BE2C (cell line): ENCODE data around the gene PSPC1.
A peak's percentile ranks its signal among the peaks of the same experiment; 100 is the strongest.
"Not testable (repeated sequence)": the region's sequence is repeated elsewhere in the genome, so short reads cannot be mapped to it uniquely, and the experiment has no call there.

Source experiments
- DNase-seq: peaks from one replicate; pipeline ENCODE4 v3.0.0-alpha.2; 2020
- H3K27me3 ChIP-seq: fragments of 250-450 bp; sonication (Bioruptor Pico); 2 replicates; pipeline ENCODE4 v1.5.1; 2020; ENCODE audit warnings: mild to moderate bottlenecking
- H3K36me3 ChIP-seq: fragments of 250-450 bp; sonication (Bioruptor Pico); 2 replicates; pipeline ENCODE4 v1.5.1; 2020; ENCODE audit warnings: mild to moderate bottlenecking
- H3K4me1 ChIP-seq: fragments of 250-450 bp; sonication (Bioruptor Pico); 2 replicates; pipeline ENCODE4 v1.5.1; 2020
- H3K4me3 ChIP-seq: 2 replicates; pipeline ENCODE4 v1.5.1; 2011; ENCODE audit warnings: low read depth, low read length
- H3K9me3 ChIP-seq: fragments of 250-450 bp; sonication (Bioruptor Pico); 2 replicates; pipeline ENCODE4 v1.5.1; 2020
- CTCF ChIP-seq: IDR thresholded peaks from 2 replicates; pipeline ENCODE4 v1.5.1; 2012; ENCODE audit warnings: mild to moderate bottlenecking, low read depth, low read length

PSPC1 gene

GRCh38 chr13:19782049-19782726 is 557 bp downstream of the PSPC1 start:
- Histone ChIP-seq H3K4me3 (peak overlapping the region; percentile 99), H3K27me3 (no peaks in the 10 kb centered on the region), H3K9me3 (no peaks in the 10 kb centered on the region), H3K36me3 (peaks cover 21% of the 10 kb centered on the region), H3K4me1 (no peaks in the 10 kb centered on the region)
- TF ChIP-seq CTCF = no peak
- peak; percentile 41 for DNase-seq

GRCh38 chr13:19781526-19781925 is 1.2 kb downstream of the PSPC1 start:
- TF ChIP-seq CTCF = no peak
- peaks cover 21% of the 10 kb centered on the region for H3K36me3 ChIP-seq
- H3K27me3 ChIP-seq = no peaks in the 10 kb centered on the region
- H3K4me1 ChIP-seq = no peaks in the 10 kb centered on the region
- no peaks in the 10 kb centered on the region for H3K9me3 ChIP-seq
- H3K4me3 ChIP-seq = peak overlapping the region; percentile 99
- no peak for DNase-seq

GRCh38 chr13:19780753-19781418 is 1.9 kb downstream of the PSPC1 start:
- DNase-seq, H3K27me3 ChIP-seq, H3K9me3 ChIP-seq, H3K4me1 ChIP-seq: not testable (repeated sequence)
- Histone ChIP-seq H3K36me3 (peaks cover 24% of the 10 kb centered on the region), H3K4me3 (peak overlapping the region; percentile 99)

- no peaks in the 10 kb centered on the region for H3K9me3 ChIP-seq
- H3K4me3 ChIP-seq = no peak overlapping the region
- H3K36me3 ChIP-seq = peaks cover 52% of the 10 kb centered on the region
- DNase-seq = no peak
- H3K27me3 ChIP-seq = no peaks in the 10 kb centered on the region
- TF ChIP-seq CTCF = no peak
- no peaks in the 10 kb centered on the region for H3K4me1 ChIP-seq
These were observed 10.4 kb downstream of the PSPC1 start for GRCh38 chr13:19772306-19772705.

GRCh38 chr13:19769854-19770253 is 12.9 kb downstream of the PSPC1 start:
- no peak overlapping the region for H3K4me3 ChIP-seq
- peaks cover 52% of the 10 kb centered on the region for H3K36me3 ChIP-seq
- no peak for TF ChIP-seq CTCF
- no peaks in the 10 kb centered on the region for H3K4me1 ChIP-seq
- H3K9me3 ChIP-seq = no peaks in the 10 kb centered on the region
- no peak for DNase-seq
- H3K27me3 ChIP-seq = no peaks in the 10 kb centered on the region

GRCh38 chr13:19767966-19768365 is 14.8 kb downstream of the PSPC1 start:
- Histone ChIP-seq H3K36me3 (peaks cover 61% of the 10 kb centered on the region), H3K9me3 (no peaks in the 10 kb centered on the region), H3K4me1 (no peaks in the 10 kb centered on the region), H3K4me3 (no peak overlapping the region), H3K27me3 (no peaks in the 10 kb centered on the region)
- no peak for DNase-seq
- TF ChIP-seq CTCF = no peak
